Natural killer cell (primary cell): ENCODE results near the gene XXYLT1. TPM values are rescaled to one million over a fixed set of nuclear protein-coding genes. Genes with fewer than 3 reads are reported as not detected.

ENCODE experiments used
- ATAC-seq, 3 donors: fragments of 150-1000 bp in 2 of 3; fragments of 200-7000 bp in 1 of 3; cut with Tn5 transposase; 1 replicate in 1 of 3; 2 replicates in 2 of 3; pipeline ENCODE4 v1.10.0; 2021; ENCODE audit warnings: mild to moderate bottlenecking in 2 of 3, moderate library complexity in 2 of 3
- DNase-seq, 2 donors: peaks; one replicate each; pipeline versions ENCODE4 v3.0.0 to v3.0.0-alpha.2; 2013 to 2021; ENCODE audit warnings: mixed read lengths in 1 of 2
- H3K27ac ChIP-seq: one replicate; pipeline ENCODE4 v1.5.1; 2013; ENCODE audit warnings: mild to moderate bottlenecking, low read length
- H3K27me3 ChIP-seq: one replicate; pipeline ENCODE4 v1.6.1; 2013; ENCODE audit warnings: low read length; ENCODE audit not compliant: control insufficient read depth, insufficient read depth
- H3K36me3 ChIP-seq: one replicate; pipeline ENCODE4 v1.6.1; 2013; ENCODE audit warnings: low read length; ENCODE audit not compliant: control insufficient read depth, insufficient read depth
- H3K4me1 ChIP-seq: one replicate; pipeline ENCODE4 v1.6.1; 2013; ENCODE audit warnings: low read length; ENCODE audit not compliant: control insufficient read depth, insufficient read depth
- H3K4me3 ChIP-seq: one replicate; pipeline ENCODE4 v1.5.1; 2013; ENCODE audit warnings: low read length
- H3K9me3 ChIP-seq: one replicate; pipeline ENCODE4 v1.6.1; 2013; ENCODE audit warnings: low read length; ENCODE audit not compliant: control insufficient read depth, insufficient read depth
- H3K27ac Mint-ChIP-seq, 2 donors: one replicate each; pipeline ENCODE4 v1.8.0; 2022; ENCODE audit warnings: mild to moderate bottlenecking in 2 of 2, mixed read lengths in 2 of 2, moderate library complexity in 1 of 2
- H3K27me3 Mint-ChIP-seq, 2 donors: one replicate each; pipeline ENCODE4 v1.8.0; 2022; ENCODE audit warnings: low read depth in 2 of 2, mixed read lengths in 2 of 2
- H3K36me3 Mint-ChIP-seq: one replicate; pipeline ENCODE4 v1.8.0; 2022; ENCODE audit warnings: mixed read lengths
- H3K4me1 Mint-ChIP-seq, 2 donors: one replicate each; pipeline ENCODE4 v1.8.0; 2022; ENCODE audit warnings: mixed read lengths in 2 of 2
- H3K4me3 Mint-ChIP-seq: one replicate; pipeline ENCODE4 v1.8.0; 2022; ENCODE audit warnings: mild to moderate bottlenecking, moderate library complexity, mixed read lengths
- H3K9me3 Mint-ChIP-seq, 2 donors: one replicate each; pipeline ENCODE4 v1.8.0; 2022; ENCODE audit warnings: mixed read lengths in 2 of 2
- WGBS: methylation state at CpG from one replicate; pipeline ENCODE4 v1.1.7; 2013; ENCODE audit warnings: missing lambda C conversion rate; ENCODE audit not compliant: insufficient coverage; 5-methylcytosine and 5-hydroxymethylcytosine counted together
- intact Hi-C: fragments of 100-400 bp; cut with micrococcal nuclease; formaldehyde crosslinking; loops from one replicate; pipeline ENCODE4 v1.14.2; 2022
- total RNA-seq, 4 donors: library from RNA; stranded (reverse); fragments of 120-200 nt in 1 of 4; gene quantifications; one replicate each; pipeline versions ENCODE4 v1.2.3 to v1.2.4, GENCODE V29; 2013 to 2022
- TF ChIP-seq, protein P1 (sequence below): fragments of 200-600 bp; IDR thresholded peaks from one replicate; pipeline ENCODE4 v1.8.0; 2022; ENCODE audit warnings: antibody characterized with exemption

XXYLT1 gene
- total RNA-seq, 3 donors from 2014 or later (not counting 1 experiment from before 2014, with no cell fraction given) = 8.7 to 13.6 (median 10.2) TPM

GRCh38 chr3:195151402-195151801, 119.6 kb downstream of the XXYLT1 start:
- Histone ChIP-seq H3K27me3 (no peaks in the 10 kb centered on the region), H3K4me1 (peaks cover 56% of the 10 kb centered on the region), H3K27ac (no peak overlapping the region), H3K9me3 (no peaks in the 10 kb centered on the region), H3K36me3 (no peaks in the 10 kb centered on the region), H3K4me3 (no peak overlapping the region)
- Mint-ChIP-seq H3K36me3 (no peaks in the 10 kb centered on the region), H3K4me1 (peaks cover 47 to 64% of the 10 kb centered on the region in 2 donors), H3K27me3 (no peaks in the 10 kb centered on the region), H3K4me3 (no peak overlapping the region), H3K9me3 (no peaks in the 10 kb centered on the region), H3K27ac (peak overlapping the region in 1 of 2 donors; percentile 96)
- TF ChIP-seq, protein P1, sequence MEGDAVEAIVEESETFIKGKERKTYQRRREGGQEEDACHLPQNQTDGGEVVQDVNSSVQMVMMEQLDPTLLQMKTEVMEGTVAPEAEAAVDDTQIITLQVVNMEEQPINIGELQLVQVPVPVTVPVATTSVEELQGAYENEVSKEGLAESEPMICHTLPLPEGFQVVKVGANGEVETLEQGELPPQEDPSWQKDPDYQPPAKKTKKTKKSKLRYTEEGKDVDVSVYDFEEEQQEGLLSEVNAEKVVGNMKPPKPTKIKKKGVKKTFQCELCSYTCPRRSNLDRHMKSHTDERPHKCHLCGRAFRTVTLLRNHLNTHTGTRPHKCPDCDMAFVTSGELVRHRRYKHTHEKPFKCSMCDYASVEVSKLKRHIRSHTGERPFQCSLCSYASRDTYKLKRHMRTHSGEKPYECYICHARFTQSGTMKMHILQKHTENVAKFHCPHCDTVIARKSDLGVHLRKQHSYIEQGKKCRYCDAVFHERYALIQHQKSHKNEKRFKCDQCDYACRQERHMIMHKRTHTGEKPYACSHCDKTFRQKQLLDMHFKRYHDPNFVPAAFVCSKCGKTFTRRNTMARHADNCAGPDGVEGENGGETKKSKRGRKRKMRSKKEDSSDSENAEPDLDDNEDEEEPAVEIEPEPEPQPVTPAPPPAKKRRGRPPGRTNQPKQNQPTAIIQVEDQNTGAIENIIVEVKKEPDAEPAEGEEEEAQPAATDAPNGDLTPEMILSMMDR = no peak
- WGBS = 94% methylated on average over 2 of the region's 3 CpGs
- ATAC-seq (no peak), DNase-seq (no peak)
- intact Hi-C loops = loop anchor here (5.0 kb wide), 1 partner anchor 51 kb away; no protein-coding TSS in a partner anchor

GRCh38 chr3:195150181-195151118, 120.5 kb downstream of the XXYLT1 start:
- H3K27me3 ChIP-seq = no peaks in the 10 kb centered on the region
- TF ChIP-seq, protein P1 = no peak
- intact Hi-C loops = loop anchor here (5.0 kb wide), 1 partner anchor 52 kb away; no protein-coding TSS in a partner anchor
- no peaks in the 10 kb centered on the region for H3K36me3 ChIP-seq
- peaks cover 53% of the 10 kb centered on the region for H3K4me1 ChIP-seq
- H3K4me1 Mint-ChIP-seq = peaks cover 42 to 60% of the 10 kb centered on the region in 2 donors
- ATAC-seq (peak; percentile 61 to 69 (median 68)), DNase-seq (peak; percentile 53 to 62)
- H3K36me3 Mint-ChIP-seq = no peaks in the 10 kb centered on the region
- no peaks in the 10 kb centered on the region for H3K9me3 ChIP-seq
- peak overlapping the region; percentile 70 for H3K4me3 Mint-ChIP-seq
- H3K27ac Mint-ChIP-seq = peak overlapping the region; percentile 87 to 96
- no peaks in the 10 kb centered on the region for H3K27me3 Mint-ChIP-seq
- peak overlapping the region; percentile 69 for H3K27ac ChIP-seq
- H3K9me3 Mint-ChIP-seq = no peaks in the 10 kb centered on the region
- WGBS = 7% methylated on average over 20 of the region's 20 CpGs
- peak overlapping the region; percentile 24 for H3K4me3 ChIP-seq

GRCh38 chr3:195149292-195150030, 121.5 kb downstream of the XXYLT1 start:
- no peak for ATAC-seq
- peak overlapping the region; percentile 90 for H3K4me3 Mint-ChIP-seq
- DNase-seq = no peak
- H3K4me3 ChIP-seq = no peak overlapping the region
- H3K27me3 Mint-ChIP-seq = no peaks in the 10 kb centered on the region
- H3K4me1 ChIP-seq = peaks cover 46% of the 10 kb centered on the region
- no peaks in the 10 kb centered on the region for H3K9me3 Mint-ChIP-seq
- TF ChIP-seq, protein P1 = no peak
- H3K27me3 ChIP-seq = no peaks in the 10 kb centered on the region
- no peaks in the 10 kb centered on the region for H3K9me3 ChIP-seq
- H3K27ac ChIP-seq = peak overlapping the region; percentile 69
- intact Hi-C loops = loop anchor here (5.0 kb wide), 1 partner anchor 53 kb away; no protein-coding TSS in a partner anchor
- H3K27ac Mint-ChIP-seq = peak overlapping the region; percentile 87 to 96
- no peaks in the 10 kb centered on the region for H3K36me3 ChIP-seq
- WGBS = 59% methylated on average over 14 of the region's 15 CpGs
- peaks cover 42 to 57% of the 10 kb centered on the region in 2 donors for H3K4me1 Mint-ChIP-seq
- H3K36me3 Mint-ChIP-seq = no peaks in the 10 kb centered on the region
